ENCODE results near the gene DPF3. TPM values are rescaled to one million over a fixed set of nuclear protein-coding genes. Genes with fewer than 3 reads are reported as not detected.

Gene DPF3
- total and polyA plus RNA-seq, 9 of the 15 experiments (the other 6 are each of a cell fraction or from before 2014, with no cell fraction given), result 0.21 to 4.9 (median 1.2) TPM

GRCh38 chr14:72574715-72575114 is 319.2 kb downstream of the DPF3 start (continued):
- TF ChIP-seq POLR2G (IDR thresholded peaks at IDR 0.05; ENCODE audit: low read depth, low read length) (no peak), ZSCAN29 (IDR thresholded peaks at IDR 0.05) (no peak), ZNF431 (CRISPR knock-in tag; IDR thresholded peaks at IDR 0.05) (no peak), ASH1L (IDR thresholded peaks at IDR 0.05; ENCODE audit: borderline replicate concordance, low read depth, partially characterized antibody) (no peak), PRMT5 (CRISPR knock-in tag; IDR thresholded peaks at IDR 0.05) (no peak), E2F6 (IDR thresholded peaks at IDR 0.05; ENCODE audit: borderline replicate concordance in 1 of 2, extremely low read depth in 1 of 2, insufficient read depth in 1 of 2, insufficient read length in 1 of 2, low read depth in 1 of 2, low read length in 1 of 2, poor library complexity in 1 of 2, severe bottlenecking in 1 of 2) (no peak), HMGXB4 (CRISPR knock-in tag; IDR thresholded peaks at IDR 0.05) (no peak), SNIP1 (IDR thresholded peaks at IDR 0.05; ENCODE audit: low read depth) (no peak), NKRF (IDR thresholded peaks at IDR 0.05; ENCODE audit: borderline replicate concordance) (no peak)

All from K562 (cell line).